Measurements from ENCODE around the gene C16orf90.

C16orf90 gene

GRCh38 chr16:3461151-3461550 is 34.1 kb downstream of the C16orf90 start:
- no peak overlapping the region for H3K27ac ChIP-seq
- intact Hi-C loops (cut with DNase I; ENCODE audit: low total_unique reads): no loop called here
- DNase-seq: no peak

DNA sequence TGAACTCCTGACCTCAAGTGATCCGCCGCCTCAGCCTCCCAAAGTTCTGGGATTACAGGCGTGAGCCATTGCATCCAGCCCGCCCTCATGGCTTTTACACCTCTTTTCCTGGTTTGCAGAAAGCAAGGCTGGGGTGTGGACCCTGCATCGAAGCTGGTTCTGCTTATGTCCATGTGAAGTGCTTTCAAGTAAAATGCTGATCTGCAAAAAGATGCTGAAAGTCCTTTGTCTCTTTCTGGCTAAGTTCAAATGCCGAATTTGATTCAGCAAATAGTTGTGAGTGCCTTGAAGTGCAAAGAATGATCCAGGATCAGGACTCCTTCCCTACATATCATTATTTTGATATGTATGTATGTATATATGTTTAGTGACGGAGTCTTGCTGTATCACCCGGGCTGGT is 34.7 kb downstream of the C16orf90 start:
- no peak overlapping the region for H3K27ac ChIP-seq
- intact Hi-C loops (cut with DNase I; ENCODE audit: low total_unique reads): no loop called here
- no peak for DNase-seq

More at GRCh38 chr16:3461151-3461550, 34.1 kb downstream of the C16orf90 start:
- H3K9me3 ChIP-seq: no peaks in the 10 kb centered on the region
- no peak overlapping the region for H3K4me3 ChIP-seq
- no peaks in the 10 kb centered on the region for H3K27me3 ChIP-seq
- peaks cover 0 to 9% (median 9%) of the 10 kb centered on the region in 3 donors for H3K36me3 ChIP-seq
- H3K4me1 ChIP-seq: peaks cover 0 to 55% (median 35%) of the 10 kb centered on the region in 4 donors
- TF ChIP-seq, protein P1, sequence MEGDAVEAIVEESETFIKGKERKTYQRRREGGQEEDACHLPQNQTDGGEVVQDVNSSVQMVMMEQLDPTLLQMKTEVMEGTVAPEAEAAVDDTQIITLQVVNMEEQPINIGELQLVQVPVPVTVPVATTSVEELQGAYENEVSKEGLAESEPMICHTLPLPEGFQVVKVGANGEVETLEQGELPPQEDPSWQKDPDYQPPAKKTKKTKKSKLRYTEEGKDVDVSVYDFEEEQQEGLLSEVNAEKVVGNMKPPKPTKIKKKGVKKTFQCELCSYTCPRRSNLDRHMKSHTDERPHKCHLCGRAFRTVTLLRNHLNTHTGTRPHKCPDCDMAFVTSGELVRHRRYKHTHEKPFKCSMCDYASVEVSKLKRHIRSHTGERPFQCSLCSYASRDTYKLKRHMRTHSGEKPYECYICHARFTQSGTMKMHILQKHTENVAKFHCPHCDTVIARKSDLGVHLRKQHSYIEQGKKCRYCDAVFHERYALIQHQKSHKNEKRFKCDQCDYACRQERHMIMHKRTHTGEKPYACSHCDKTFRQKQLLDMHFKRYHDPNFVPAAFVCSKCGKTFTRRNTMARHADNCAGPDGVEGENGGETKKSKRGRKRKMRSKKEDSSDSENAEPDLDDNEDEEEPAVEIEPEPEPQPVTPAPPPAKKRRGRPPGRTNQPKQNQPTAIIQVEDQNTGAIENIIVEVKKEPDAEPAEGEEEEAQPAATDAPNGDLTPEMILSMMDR (IDR thresholded peaks at IDR 0.05): no peak

DNA sequence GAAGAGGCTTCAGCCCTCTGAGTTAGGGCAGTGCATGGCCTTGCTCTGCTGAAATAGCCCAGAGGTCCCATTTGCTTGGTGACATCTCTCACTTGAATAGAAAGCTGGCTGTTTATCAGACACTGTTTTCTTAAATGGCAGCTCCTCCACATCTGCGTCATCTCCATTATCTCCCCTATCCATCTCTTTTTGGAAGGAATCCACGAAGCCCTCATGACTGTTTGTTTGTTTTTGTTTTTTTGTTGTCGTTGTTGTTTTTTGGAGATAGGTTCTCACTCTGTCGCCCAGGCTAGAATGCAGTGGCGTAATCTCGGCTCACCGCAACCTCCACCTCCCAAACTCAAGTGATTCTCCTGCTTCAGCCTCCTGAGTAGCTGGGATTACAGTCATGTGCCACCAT is 35.2 kb downstream of the C16orf90 start:
- H3K27ac ChIP-seq: no peak overlapping the region
- TF ChIP-seq, protein P1 (IDR thresholded peaks at IDR 0.05): no peak
- DNase-seq: no peak
- peaks cover 0 to 55% (median 34%) of the 10 kb centered on the region in 4 donors for H3K4me1 ChIP-seq
- H3K4me3 ChIP-seq: no peak overlapping the region
- intact Hi-C loops (cut with DNase I; ENCODE audit: low total_unique reads): no loop called here
- H3K36me3 ChIP-seq: no peaks in the 10 kb centered on the region
- no peaks in the 10 kb centered on the region for H3K9me3 ChIP-seq
- H3K27me3 ChIP-seq: no peaks in the 10 kb centered on the region

More for the DNA sequence above, 34.7 kb downstream of the C16orf90 start:
- Histone ChIP-seq H3K27me3 (no peaks in the 10 kb centered on the region), H3K36me3 (peaks cover 0 to 4% (median 3%) of the 10 kb centered on the region in 3 donors), H3K4me3 (no peak overlapping the region), H3K4me1 (peaks cover 0 to 55% (median 34%) of the 10 kb centered on the region in 4 donors), H3K9me3 (no peaks in the 10 kb centered on the region)
- TF ChIP-seq, protein P1 (IDR thresholded peaks at IDR 0.05): no peak

GRCh38 chr16:3459401-3460090 is 35.7 kb downstream of the C16orf90 start:
- peaks cover 0 to 55% (median 34%) of the 10 kb centered on the region in 4 donors for H3K4me1 ChIP-seq
- intact Hi-C loops (cut with DNase I; ENCODE audit: low total_unique reads): loop anchor here (5.0 to 10.0 kb wide), 2 partner anchors 152 to 225 kb away; partner anchors contain the start of genes TIGD7, ZNF200 and ZNF75A
- H3K4me3 ChIP-seq: peak overlapping the region; percentile 80 to 93

DNA sequence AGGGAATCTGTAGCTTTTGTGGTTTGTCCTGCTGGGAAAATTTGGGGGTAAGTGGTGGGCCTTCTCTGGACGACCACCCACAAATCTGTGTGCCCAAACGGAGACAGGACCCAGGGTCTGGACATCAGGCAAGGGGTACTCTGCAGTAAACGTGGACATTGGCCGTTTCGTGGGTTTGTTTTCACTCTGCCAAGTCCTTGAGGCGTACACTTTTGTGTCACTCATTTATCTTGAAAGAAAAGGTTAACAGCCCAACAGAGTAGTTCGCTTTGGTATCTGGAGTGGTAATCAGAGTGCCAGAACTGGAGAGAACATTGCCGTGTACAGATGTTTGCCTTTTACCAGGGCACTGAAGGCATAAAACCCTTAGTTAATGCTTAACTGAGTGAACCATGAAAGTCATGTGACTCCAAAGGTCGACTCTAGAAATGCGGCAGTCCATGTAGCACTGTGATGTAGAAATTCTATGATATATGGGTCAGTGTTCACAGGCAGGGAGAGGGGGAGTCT is 36.4 kb downstream of the C16orf90 start:
- no peak for DNase-seq
- intact Hi-C loops (cut with DNase I; ENCODE audit: low total_unique reads): loop anchor here (1.0 to 10.0 kb wide), 3 partner anchors 58 to 224 kb away; partner anchors contain the start of genes TIGD7, ZNF174, ZNF200 and ZNF75A
- Histone ChIP-seq H3K27ac (peak overlapping the region; percentile 91 to 97), H3K36me3 (no peaks in the 10 kb centered on the region), H3K4me3 (peak overlapping the region; percentile 80 to 93), H3K4me1 (peaks cover 0 to 48% (median 34%) of the 10 kb centered on the region in 4 donors), H3K27me3 (no peaks in the 10 kb centered on the region), H3K9me3 (no peaks in the 10 kb centered on the region)
- TF ChIP-seq, protein P1 (IDR thresholded peaks at IDR 0.05): no peak

More at GRCh38 chr16:3459401-3460090, 35.7 kb downstream of the C16orf90 start:
- peak overlapping the region; percentile 91 to 97 for H3K27ac ChIP-seq
- H3K27me3 ChIP-seq: no peaks in the 10 kb centered on the region
- DNase-seq: no peak
- TF ChIP-seq, protein P1 (IDR thresholded peaks at IDR 0.05): no peak
- no peaks in the 10 kb centered on the region for H3K36me3 ChIP-seq
- no peaks in the 10 kb centered on the region for H3K9me3 ChIP-seq
